A673 (cell line): Measurements from ENCODE around the gene PDIA4. TPM values are rescaled to one million over a fixed set of nuclear protein-coding genes. Genes with fewer than 3 reads are reported as not detected.
"Not testable (repeated sequence)": the region's sequence is repeated elsewhere in the genome, so short reads cannot be mapped to it uniquely, and the experiment has no call there.

Experiments
- BruUV-seq: library from RNA; stranded (reverse); fragments of 400-500 nt; replicated peaks from 2 replicates; lab custom pipeline; 2021; lab: Mats Ljungman, UMichigan
- CTCF ChIA-PET: fragments of 300-600 bp; sonication (Branson Sonifier 250); formaldehyde crosslinking; loops from one replicate; lab custom pipeline; 2022; ENCODE audit warnings: antibody characterized with exemption; lab: Charles Lee
- POLR2A ChIA-PET: fragments of 300-600 bp; sonication (Branson Sonifier 250); formaldehyde crosslinking; loops from one replicate; lab custom pipeline; 2022; ENCODE audit warnings: antibody characterized with exemption; ENCODE audit not compliant: low non-redundant PET; lab: Charles Lee
- DNase-seq: peaks from one replicate; pipeline ENCODE4 v3.0.0-alpha.2; 2015; ENCODE audit warnings: low spot score
- H3K27ac ChIP-seq: fragments of 200-600 bp; sonication (generic); 2 replicates; pipeline ENCODE4 v1.5.1; 2016; ENCODE audit warnings: mixed run types, low read depth, mild to moderate bottlenecking, mixed read lengths, antibody characterized with exemption, low read length; ENCODE audit not compliant: poor library complexity, severe bottlenecking
- H3K27me3 ChIP-seq: fragments of 200-600 bp; sonication (generic); replicated peaks from 2 replicates; pipeline ENCODE4 v1.6.1; 2017; ENCODE audit warnings: mixed run types, low read depth, mild to moderate bottlenecking, mixed read lengths, antibody characterized with exemption, low read length; ENCODE audit not compliant: insufficient read depth, poor library complexity
- H3K36me3 ChIP-seq: fragments of 200-600 bp; sonication (generic); 2 replicates; pipeline ENCODE4 v1.6.1; 2016; ENCODE audit warnings: mixed run types, mild to moderate bottlenecking, mixed read lengths, antibody characterized with exemption, low read length; ENCODE audit not compliant: insufficient read depth, poor library complexity, severe bottlenecking
- H3K4me1 ChIP-seq: fragments of 200-600 bp; sonication (generic); 2 replicates; pipeline ENCODE4 v1.6.1; 2017; ENCODE audit warnings: mixed run types, mild to moderate bottlenecking, mixed read lengths, antibody characterized with exemption, low read length; ENCODE audit not compliant: insufficient read depth, poor library complexity, severe bottlenecking
- H3K4me3 ChIP-seq: fragments of 200-600 bp; sonication (generic); 2 replicates; pipeline ENCODE4 v1.5.1; 2016; ENCODE audit warnings: low read depth, mixed run types, mild to moderate bottlenecking, mixed read lengths, low read length; ENCODE audit not compliant: poor library complexity, severe bottlenecking
- H3K9me3 ChIP-seq: fragments of 200-600 bp; sonication (generic); 2 replicates; pipeline ENCODE4 v1.6.1; 2016; ENCODE audit warnings: mixed run types, low read depth, mild to moderate bottlenecking, mixed read lengths, antibody characterized with exemption, low read length; ENCODE audit not compliant: poor library complexity, severe bottlenecking
- EZH2 ChIP-seq: fragments of 200-600 bp; sonication (generic); IDR thresholded peaks from 2 replicates; pipeline ENCODE4 v1.6.1; 2017; ENCODE audit warnings: borderline replicate concordance, low read depth, mild to moderate bottlenecking, mixed read lengths, antibody characterized with exemption, low read length; ENCODE audit not compliant: poor library complexity, severe bottlenecking
- intact Hi-C: fragments of 100-400 bp; cut with micrococcal nuclease; formaldehyde crosslinking; loops from one replicate; pipeline ENCODE4 v1.10.0; 2022; ENCODE audit not compliant: unreplicated experiment
- total RNA-seq: library from RNA; stranded (reverse); gene quantifications from 2 replicates; pipeline ENCODE4 v1.2.3, GENCODE V29; 2021
- TF ChIP-seq, protein P1 (sequence below): fragments of 300-800, 200-600 bp; sonication (generic); conservative IDR thresholded peaks from 2 replicates; pipeline ENCODE4 v1.5.1; 2017; ENCODE audit warnings: low read depth, mild to moderate bottlenecking, antibody characterized with exemption, low read length, moderate library complexity, mixed read lengths

The PDIA4 gene
- total RNA-seq, 1 experiment from 2014 or later: 235 TPM

DNA sequence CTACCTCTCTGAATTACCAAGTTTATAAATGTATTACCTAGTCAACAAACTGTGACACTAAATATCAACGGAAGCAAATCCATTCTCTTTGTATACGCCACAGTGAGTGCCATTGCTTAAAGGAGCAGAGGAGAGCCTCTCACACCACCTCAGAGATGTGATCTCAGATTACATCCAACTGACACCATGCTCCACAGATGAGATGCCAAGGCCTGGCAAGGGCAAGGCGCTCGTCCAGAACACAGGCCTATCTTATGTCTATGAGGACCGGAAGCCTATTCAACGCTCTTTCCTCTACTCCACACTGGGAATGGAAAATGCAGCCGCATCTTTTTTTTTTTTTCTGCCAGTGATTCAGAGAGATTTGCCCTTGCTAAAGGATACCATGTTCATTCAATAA, 11.4 kb downstream of the PDIA4 start:
- no TSS peak for BruUV-seq
- Histone ChIP-seq H3K9me3 (no peaks in the 10 kb centered on the region), H3K27me3 (no peaks in the 10 kb centered on the region), H3K36me3 (peaks cover 70% of the 10 kb centered on the region), H3K27ac (no peak overlapping the region), H3K4me3 (no peak overlapping the region), H3K4me1 (peaks cover 2% of the 10 kb centered on the region)
- CTCF ChIA-PET: no interaction called here
- POLR2A ChIA-PET: no interaction called here
- no peak for DNase-seq
- intact Hi-C loops: no loop called here
- no peak for TF ChIP-seq EZH2
- TF ChIP-seq, protein P1, sequence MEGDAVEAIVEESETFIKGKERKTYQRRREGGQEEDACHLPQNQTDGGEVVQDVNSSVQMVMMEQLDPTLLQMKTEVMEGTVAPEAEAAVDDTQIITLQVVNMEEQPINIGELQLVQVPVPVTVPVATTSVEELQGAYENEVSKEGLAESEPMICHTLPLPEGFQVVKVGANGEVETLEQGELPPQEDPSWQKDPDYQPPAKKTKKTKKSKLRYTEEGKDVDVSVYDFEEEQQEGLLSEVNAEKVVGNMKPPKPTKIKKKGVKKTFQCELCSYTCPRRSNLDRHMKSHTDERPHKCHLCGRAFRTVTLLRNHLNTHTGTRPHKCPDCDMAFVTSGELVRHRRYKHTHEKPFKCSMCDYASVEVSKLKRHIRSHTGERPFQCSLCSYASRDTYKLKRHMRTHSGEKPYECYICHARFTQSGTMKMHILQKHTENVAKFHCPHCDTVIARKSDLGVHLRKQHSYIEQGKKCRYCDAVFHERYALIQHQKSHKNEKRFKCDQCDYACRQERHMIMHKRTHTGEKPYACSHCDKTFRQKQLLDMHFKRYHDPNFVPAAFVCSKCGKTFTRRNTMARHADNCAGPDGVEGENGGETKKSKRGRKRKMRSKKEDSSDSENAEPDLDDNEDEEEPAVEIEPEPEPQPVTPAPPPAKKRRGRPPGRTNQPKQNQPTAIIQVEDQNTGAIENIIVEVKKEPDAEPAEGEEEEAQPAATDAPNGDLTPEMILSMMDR: no peak

GRCh38 chr7:149014309-149014708, 14.0 kb downstream of the PDIA4 start:
- H3K27ac ChIP-seq: no peak overlapping the region
- intact Hi-C loops: no loop called here
- peaks cover 87% of the 10 kb centered on the region for H3K36me3 ChIP-seq
- DNase-seq: no peak
- ChIA-PET CTCF (no interaction called here), POLR2A (interaction anchor here (0.6 kb wide), 1 partner anchor 267 kb away, joined by 3 read pairs; no protein-coding TSS in a partner anchor)
- H3K9me3 ChIP-seq: no peaks in the 10 kb centered on the region
- no peaks in the 10 kb centered on the region for H3K4me1 ChIP-seq
- H3K27me3 ChIP-seq: no peaks in the 10 kb centered on the region
- TF ChIP-seq, protein P1: no peak
- no peak for TF ChIP-seq EZH2
- no TSS peak for BruUV-seq
- H3K4me3 ChIP-seq: no peak overlapping the region

DNA sequence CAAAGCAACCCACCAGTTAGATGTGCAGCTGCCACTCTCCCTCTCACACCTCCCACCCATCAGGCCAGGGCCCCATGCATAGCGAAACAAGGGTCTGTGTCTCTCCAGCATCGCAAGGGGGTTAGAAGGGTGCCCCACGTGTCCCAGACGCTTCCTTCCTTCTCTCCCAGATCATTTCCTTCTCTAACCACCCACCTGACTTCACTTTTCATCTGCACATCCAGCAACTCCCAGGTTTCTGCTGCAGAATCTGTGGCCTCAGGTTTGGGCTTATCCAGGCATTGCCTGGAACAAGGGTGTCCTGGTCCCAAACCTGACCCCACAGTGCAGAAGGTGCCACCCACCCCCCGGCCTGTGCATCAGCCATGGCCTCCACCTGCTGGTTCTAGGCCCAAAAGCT, 14.4 kb downstream of the PDIA4 start:
- no peak for TF ChIP-seq EZH2
- TF ChIP-seq, protein P1: no peak
- CTCF ChIA-PET: no interaction called here
- POLR2A ChIA-PET: interaction anchor here (0.6 kb wide), 1 partner anchor 267 kb away, joined by 3 read pairs; no protein-coding TSS in a partner anchor
- Histone ChIP-seq H3K27ac (no peak overlapping the region), H3K4me1 (no peaks in the 10 kb centered on the region), H3K9me3 (no peaks in the 10 kb centered on the region), H3K36me3 (peaks cover 85% of the 10 kb centered on the region), H3K4me3 (no peak overlapping the region), H3K27me3 (no peaks in the 10 kb centered on the region)
- BruUV-seq: no TSS peak
- intact Hi-C loops: no loop called here
- no peak for DNase-seq

- H3K9me3 ChIP-seq, H3K27ac ChIP-seq, POLR2A ChIA-PET, H3K4me3 ChIP-seq, CTCF ChIA-PET, BruUV-seq, H3K4me1 ChIP-seq, intact Hi-C loops, DNase-seq, H3K27me3 ChIP-seq: not testable (repeated sequence)
- H3K36me3 ChIP-seq: peaks cover 88% of the 10 kb centered on the region
Measured at GRCh38 chr7:149012730-149013129, 15.6 kb downstream of the PDIA4 start.
